DND-41 (cell line): ENCODE data around the gene MINPP1.

Experiments used
- ATAC-seq: fragments of 200-7000 bp; cut with Tn5 transposase; 3 replicates; pipeline ENCODE4 v1.9.1; 2021; ENCODE audit warnings: low read depth; ENCODE audit not compliant: insufficient read depth
- DNase-seq: peaks from one replicate; pipeline ENCODE4 v3.0.0-alpha.2; 2020
- H2AFZ ChIP-seq: 2 replicates; pipeline ENCODE4 v1.6.0; 2012; ENCODE audit warnings: low read depth, low read length
- H3K27ac ChIP-seq: 2 replicates; pipeline ENCODE4 v1.5.1; 2012; ENCODE audit warnings: low read length, inconsistent platforms
- H3K27me3 ChIP-seq: fragments of 200-600 bp; sonication (generic); 2 replicates; pipeline ENCODE4 v1.6.0; 2012; ENCODE audit warnings: low read length, mild to moderate bottlenecking, inconsistent platforms; ENCODE audit not compliant: insufficient read depth, poor library complexity
- H3K36me3 ChIP-seq: 2 replicates; pipeline ENCODE4 v1.5.1; 2012; ENCODE audit warnings: low read length, inconsistent platforms; ENCODE audit not compliant: insufficient read depth
- H3K4me1 ChIP-seq: 2 replicates; pipeline ENCODE4 v1.5.1; 2012; ENCODE audit warnings: mild to moderate bottlenecking, low read length; ENCODE audit not compliant: insufficient read depth
- H3K4me2 ChIP-seq: 2 replicates; pipeline ENCODE4 v1.6.0; 2012; ENCODE audit warnings: mild to moderate bottlenecking, moderate library complexity, low read length, inconsistent platforms; ENCODE audit not compliant: insufficient read depth
- H3K4me3 ChIP-seq, 2 experiments: fragments of 200-600 bp in 1 of 2; shearing (Covaris generic) in 1 of 2; 2 replicates each; pipeline ENCODE4 v1.5.1; 2012 to 2016; ENCODE audit warnings: inconsistent platforms in 2 of 2, low read length in 2 of 2, mild to moderate bottlenecking in 2 of 2, low read depth in 1 of 2, moderate library complexity in 1 of 2
- H3K79me2 ChIP-seq: 2 replicates; pipeline ENCODE4 v1.6.0; 2012; ENCODE audit warnings: low read length, inconsistent platforms; ENCODE audit not compliant: insufficient read depth
- H3K9ac ChIP-seq: 2 replicates; pipeline ENCODE4 v1.6.0; 2012; ENCODE audit warnings: low read depth, mild to moderate bottlenecking, inconsistent platforms, low read length, moderate library complexity
- H3K9me3 ChIP-seq: 2 replicates; pipeline ENCODE4 v1.5.1; 2012; ENCODE audit warnings: low read length, moderate library complexity, mild to moderate bottlenecking, inconsistent platforms; ENCODE audit not compliant: insufficient read depth, severe bottlenecking
- H4K20me1 ChIP-seq: 2 replicates; pipeline ENCODE4 v1.6.0; 2012; ENCODE audit warnings: low read length; ENCODE audit not compliant: insufficient read depth
- EZH2 ChIP-seq: IDR thresholded peaks from 3 replicates; pipeline ENCODE4 v1.6.1; 2012; ENCODE audit warnings: borderline replicate concordance, low read depth, mild to moderate bottlenecking, moderate library complexity, low read length, inconsistent platforms; ENCODE audit not compliant: severe bottlenecking
- TF ChIP-seq, protein P1 (sequence below): IDR thresholded peaks from 2 replicates; pipeline ENCODE4 v1.5.1; 2012; ENCODE audit warnings: borderline replicate concordance, low read length, moderate library complexity, mild to moderate bottlenecking; ENCODE audit not compliant: poor library complexity, severe bottlenecking; ENCODE audit errors: extremely low read depth

MINPP1 gene

DNA sequence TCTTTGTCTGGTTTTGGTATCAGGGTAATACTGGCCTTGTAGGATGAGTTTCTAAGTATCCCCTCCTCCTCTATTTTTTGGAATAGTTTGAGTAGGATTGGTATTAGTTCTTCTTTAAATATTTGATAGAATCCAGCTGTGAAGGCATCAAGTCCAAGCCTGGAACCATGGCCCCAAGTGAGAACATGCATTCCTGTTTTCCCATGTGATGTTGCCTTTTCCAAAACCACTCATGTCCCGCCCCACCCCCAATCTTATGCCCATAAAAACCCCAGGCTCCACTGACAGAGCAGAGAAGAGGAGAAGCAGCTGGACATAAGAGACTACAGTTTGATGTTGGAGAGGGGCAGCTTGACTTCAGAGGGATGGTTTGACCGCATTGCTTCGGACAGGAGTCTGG lies 71.2 kb downstream of the MINPP1 start:
- Histone ChIP-seq H4K20me1 (no peaks in the 10 kb centered on the region), H3K4me3 (no peak overlapping the region), H3K4me2 (no peak overlapping the region), H3K79me2 (no peaks in the 10 kb centered on the region), H3K27me3 (peaks cover 10% of the 10 kb centered on the region), H3K36me3 (no peaks in the 10 kb centered on the region), H3K9me3 (no peaks in the 10 kb centered on the region), H3K4me1 (no peaks in the 10 kb centered on the region), H2AFZ (no peak overlapping the region), H3K27ac (no peak overlapping the region), H3K9ac (no peak overlapping the region)
- TF ChIP-seq, protein P1, sequence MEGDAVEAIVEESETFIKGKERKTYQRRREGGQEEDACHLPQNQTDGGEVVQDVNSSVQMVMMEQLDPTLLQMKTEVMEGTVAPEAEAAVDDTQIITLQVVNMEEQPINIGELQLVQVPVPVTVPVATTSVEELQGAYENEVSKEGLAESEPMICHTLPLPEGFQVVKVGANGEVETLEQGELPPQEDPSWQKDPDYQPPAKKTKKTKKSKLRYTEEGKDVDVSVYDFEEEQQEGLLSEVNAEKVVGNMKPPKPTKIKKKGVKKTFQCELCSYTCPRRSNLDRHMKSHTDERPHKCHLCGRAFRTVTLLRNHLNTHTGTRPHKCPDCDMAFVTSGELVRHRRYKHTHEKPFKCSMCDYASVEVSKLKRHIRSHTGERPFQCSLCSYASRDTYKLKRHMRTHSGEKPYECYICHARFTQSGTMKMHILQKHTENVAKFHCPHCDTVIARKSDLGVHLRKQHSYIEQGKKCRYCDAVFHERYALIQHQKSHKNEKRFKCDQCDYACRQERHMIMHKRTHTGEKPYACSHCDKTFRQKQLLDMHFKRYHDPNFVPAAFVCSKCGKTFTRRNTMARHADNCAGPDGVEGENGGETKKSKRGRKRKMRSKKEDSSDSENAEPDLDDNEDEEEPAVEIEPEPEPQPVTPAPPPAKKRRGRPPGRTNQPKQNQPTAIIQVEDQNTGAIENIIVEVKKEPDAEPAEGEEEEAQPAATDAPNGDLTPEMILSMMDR, result no peak
- TF ChIP-seq EZH2, result no peak
- no peak for DNase-seq
- no peak for ATAC-seq

DNA sequence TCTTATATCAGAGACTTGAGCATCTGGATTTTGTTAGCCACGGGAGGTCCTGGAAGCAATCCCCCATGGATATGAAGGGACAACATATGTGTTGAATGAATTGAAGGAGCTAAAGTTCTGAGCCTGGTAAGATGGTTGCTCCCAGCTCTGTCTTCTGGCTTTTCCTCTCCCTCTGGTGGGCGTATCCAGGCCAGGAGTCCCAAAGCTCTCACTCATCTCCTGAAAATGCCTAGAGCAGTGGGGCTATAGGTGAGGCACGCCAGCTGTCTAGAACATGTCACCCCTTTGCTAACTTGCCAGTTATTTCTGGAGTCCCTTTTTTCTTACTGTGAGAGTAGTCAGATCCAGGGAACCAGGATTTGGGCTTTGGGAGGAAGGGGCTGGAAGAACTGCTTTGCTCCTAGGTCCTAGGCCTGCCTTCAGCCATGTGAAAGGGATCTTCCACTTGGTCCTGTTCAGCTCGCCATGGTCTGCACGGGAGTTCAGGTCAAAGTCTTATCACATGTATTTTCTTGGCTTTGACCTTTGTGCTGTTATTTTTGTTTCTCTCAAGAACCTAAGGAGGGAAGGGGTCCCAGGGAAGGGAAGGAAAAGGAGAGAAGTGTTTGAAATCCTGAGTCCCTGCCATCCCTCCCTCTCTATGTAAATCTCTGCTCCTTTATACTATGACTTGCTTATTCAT lies 73.6 kb downstream of the MINPP1 start:
- Histone ChIP-seq H3K27me3 (peaks cover 14% of the 10 kb centered on the region), H3K79me2 (no peaks in the 10 kb centered on the region), H3K4me3 (no peak overlapping the region), H3K27ac (no peak overlapping the region), H3K9ac (no peak overlapping the region), H4K20me1 (no peaks in the 10 kb centered on the region), H2AFZ (no peak overlapping the region), H3K4me1 (no peaks in the 10 kb centered on the region), H3K4me2 (no peak overlapping the region), H3K9me3 (no peaks in the 10 kb centered on the region), H3K36me3 (no peaks in the 10 kb centered on the region)
- TF ChIP-seq EZH2, result no peak
- TF ChIP-seq, protein P1, result no peak
- ATAC-seq (no peak), DNase-seq (no peak)

DNA sequence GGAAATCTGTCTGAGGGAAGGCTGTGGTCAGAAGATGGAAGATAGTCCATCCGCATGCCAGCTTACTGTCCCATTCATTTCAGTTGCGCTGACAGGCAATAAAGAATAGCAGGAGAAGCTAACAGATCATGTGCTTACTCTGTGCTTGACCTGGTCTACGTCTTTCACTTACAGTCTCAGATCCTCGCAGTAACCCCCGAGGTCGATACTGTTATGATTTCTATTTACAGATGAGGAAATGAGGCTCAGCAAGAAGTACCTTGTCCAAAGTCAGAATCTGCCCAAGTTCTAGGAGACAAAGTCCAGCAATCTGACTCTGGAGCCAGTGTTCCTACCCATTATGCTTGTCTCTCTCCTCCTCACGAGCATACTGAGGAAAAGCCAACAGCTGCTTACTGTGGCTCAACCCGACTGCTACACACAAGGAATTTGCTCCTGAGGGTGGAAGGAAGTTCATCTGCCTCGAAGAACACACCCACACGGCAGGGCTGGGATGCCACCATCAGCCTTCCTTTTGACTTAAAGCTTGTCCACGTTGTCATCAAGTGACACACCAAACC lies 74.2 kb downstream of the MINPP1 start:
- TF ChIP-seq, protein P1, result no peak
- no peak for TF ChIP-seq EZH2
- ATAC-seq, result no peak
- H2AFZ ChIP-seq, result no peak overlapping the region

More for the DNA sequence above, 74.2 kb downstream of the MINPP1 start:
- no peaks in the 10 kb centered on the region for H3K36me3 ChIP-seq
- peaks cover 14% of the 10 kb centered on the region for H3K27me3 ChIP-seq
- H3K79me2 ChIP-seq, result no peaks in the 10 kb centered on the region
- H3K9ac ChIP-seq, result no peak overlapping the region
- DNase-seq, result no peak
- H3K4me3 ChIP-seq, result no peak overlapping the region
- no peak overlapping the region for H3K27ac ChIP-seq
- no peaks in the 10 kb centered on the region for H3K9me3 ChIP-seq
- no peak overlapping the region for H3K4me2 ChIP-seq
- H3K4me1 ChIP-seq, result no peaks in the 10 kb centered on the region
- no peaks in the 10 kb centered on the region for H4K20me1 ChIP-seq
